ENCODE data around the gene SEC24D.
A peak's percentile ranks its signal among the peaks of the same experiment; 100 is the strongest.

SEC24D gene

DNA sequence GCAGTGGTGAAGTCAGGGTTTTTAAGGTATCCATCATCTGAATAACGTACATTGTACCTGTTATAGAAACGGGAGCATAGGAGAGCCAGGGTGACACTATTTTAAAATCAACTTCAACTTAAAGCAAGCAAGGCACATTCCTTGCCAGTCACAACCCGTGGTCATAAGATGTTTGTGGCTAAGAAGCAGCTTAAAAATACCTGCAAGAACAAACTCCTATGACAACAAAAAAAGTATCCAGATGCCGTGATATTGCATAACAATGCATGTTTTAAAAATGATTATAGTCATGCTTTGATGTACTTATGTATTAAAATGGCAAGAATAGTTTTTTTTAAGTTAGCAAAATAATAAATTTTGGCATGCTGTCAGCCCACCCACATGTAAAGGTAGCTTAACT is 36.3 kb upstream of the SEC24D start:
- no peak overlapping the region for H3K4me3 ChIP-seq (ENCODE audit: low read depth, low read length)
- no peak for DNase-seq (ENCODE audit: low read depth)
- TF ChIP-seq, protein P1, sequence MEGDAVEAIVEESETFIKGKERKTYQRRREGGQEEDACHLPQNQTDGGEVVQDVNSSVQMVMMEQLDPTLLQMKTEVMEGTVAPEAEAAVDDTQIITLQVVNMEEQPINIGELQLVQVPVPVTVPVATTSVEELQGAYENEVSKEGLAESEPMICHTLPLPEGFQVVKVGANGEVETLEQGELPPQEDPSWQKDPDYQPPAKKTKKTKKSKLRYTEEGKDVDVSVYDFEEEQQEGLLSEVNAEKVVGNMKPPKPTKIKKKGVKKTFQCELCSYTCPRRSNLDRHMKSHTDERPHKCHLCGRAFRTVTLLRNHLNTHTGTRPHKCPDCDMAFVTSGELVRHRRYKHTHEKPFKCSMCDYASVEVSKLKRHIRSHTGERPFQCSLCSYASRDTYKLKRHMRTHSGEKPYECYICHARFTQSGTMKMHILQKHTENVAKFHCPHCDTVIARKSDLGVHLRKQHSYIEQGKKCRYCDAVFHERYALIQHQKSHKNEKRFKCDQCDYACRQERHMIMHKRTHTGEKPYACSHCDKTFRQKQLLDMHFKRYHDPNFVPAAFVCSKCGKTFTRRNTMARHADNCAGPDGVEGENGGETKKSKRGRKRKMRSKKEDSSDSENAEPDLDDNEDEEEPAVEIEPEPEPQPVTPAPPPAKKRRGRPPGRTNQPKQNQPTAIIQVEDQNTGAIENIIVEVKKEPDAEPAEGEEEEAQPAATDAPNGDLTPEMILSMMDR (IDR thresholded peaks at IDR 0.05; ENCODE audit: insufficient read depth, low read depth, low read length, missing control alignments), result no peak

DNA sequence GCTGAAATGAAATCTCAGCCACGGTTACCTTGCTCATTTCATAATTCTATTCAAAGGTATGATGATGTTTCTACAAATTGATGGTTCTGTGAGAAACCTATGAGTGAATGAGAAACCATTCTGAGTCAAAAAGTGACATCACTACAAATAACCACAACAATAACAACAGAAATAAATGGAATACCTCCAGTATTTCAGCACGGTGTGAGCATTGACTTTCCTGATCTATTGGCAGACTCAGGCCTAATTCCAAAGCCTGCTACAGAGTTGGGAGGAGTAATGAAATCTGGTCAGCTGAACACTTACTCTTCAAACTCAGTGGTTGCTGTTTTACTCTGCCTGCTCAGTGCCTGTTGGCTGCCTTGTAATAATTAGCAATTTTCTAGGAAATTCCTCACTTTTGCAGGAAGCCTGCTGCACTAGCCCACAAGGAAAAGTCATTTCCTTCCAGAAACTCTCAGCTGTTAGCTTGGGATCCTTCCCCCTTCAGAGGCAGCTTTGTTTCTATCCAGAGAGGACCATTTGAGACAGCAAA is 33.9 kb upstream of the SEC24D start:
- H3K4me3 ChIP-seq (ENCODE audit: low read depth, low read length), result no peak overlapping the region
- no peak for DNase-seq (ENCODE audit: low read depth)
- TF ChIP-seq, protein P1 (IDR thresholded peaks at IDR 0.05; ENCODE audit: insufficient read depth, low read depth, low read length, missing control alignments), result no peak

DNA sequence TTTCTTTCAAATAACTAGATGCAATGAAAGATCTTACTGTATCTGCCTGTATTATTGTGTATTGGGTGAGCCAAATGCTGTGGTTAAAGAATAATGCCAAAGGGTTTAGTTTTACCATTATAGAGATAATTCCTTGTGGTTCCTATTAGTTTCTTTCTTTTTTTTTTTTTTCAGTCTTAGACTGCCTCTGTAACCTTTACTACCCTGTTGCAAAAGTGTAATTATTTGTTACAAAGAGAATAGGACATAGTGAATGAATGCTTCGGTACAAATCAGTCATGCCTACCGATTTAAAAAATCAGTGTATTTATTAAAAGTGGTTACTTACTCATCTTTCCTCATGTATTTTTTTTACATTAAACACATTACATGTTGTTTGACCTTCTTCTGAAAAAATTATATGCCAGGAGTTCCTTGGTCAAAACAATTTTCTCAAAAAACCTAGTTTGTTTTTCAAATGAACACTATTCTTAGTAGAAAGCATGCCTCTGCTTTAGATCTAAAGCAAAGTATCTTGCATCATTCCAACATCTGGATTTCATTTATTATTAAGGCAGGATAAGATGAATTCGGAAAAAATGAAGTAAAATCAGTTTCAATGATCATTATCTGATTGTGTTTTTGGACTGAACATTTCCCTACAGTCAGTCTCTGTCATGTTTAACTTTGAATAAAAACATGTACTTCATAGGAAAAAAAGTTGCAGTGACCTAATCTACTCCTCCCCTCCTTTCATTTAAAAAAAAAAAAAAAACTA is 31.6 kb upstream of the SEC24D start:
- no peak overlapping the region for H3K4me3 ChIP-seq (ENCODE audit: low read depth, low read length)
- TF ChIP-seq, protein P1 (IDR thresholded peaks at IDR 0.05; ENCODE audit: insufficient read depth, low read depth, low read length, missing control alignments), result no peak
- DNase-seq (ENCODE audit: low read depth), result no peak

DNA sequence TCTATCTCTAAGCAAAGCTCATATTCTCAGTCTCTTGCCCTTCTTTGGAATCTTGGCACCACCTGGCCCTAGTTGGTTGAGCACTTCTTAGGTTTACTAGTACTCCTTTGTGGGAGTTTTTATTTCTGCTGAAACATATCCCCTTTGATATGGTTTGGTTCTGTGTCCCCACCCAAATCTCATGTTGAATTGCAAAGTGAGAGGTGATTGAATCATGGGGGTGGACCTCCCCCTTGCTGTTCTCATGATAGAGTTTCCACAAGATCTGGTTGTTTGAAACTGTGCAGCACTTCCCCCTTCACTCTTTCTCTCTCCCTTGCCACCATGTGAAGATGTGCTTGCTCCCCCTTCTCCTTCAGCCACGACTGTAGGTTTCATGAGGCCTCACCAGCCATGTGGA is 30.5 kb upstream of the SEC24D start:
- TF ChIP-seq, protein P1 (IDR thresholded peaks at IDR 0.05; ENCODE audit: insufficient read depth, low read depth, low read length, missing control alignments), result no peak
- no peak for DNase-seq (ENCODE audit: low read depth)

DNA sequence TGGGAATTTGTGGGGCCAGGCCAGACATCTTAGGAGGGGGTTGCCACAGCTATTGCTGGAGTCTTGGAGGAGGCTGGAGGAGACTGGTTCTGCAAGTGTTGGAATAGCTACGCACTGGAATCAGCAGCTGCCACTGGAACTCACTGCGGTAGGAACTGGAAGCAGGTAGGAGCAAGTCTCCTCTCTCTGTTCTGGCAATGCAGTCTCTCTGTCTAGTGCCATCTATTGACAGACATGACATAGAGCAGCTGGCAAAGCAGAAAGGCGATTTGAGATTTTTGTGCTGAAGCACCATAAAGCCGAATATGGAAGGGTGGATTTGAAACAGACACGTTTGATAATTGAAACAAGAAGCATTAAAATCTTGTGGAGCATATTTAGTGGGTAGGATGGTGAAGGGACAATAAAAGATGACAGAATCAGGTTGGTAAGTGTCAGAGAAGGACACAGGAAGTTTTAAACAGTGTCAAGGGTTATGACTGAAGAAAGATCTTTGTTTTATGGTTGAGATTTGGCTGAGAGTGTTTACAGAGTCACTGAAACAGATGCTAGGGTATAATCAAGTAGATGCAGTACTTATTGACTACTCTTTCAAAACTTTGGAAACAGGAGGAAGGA is 29.3 kb upstream of the SEC24D start:
- no peak overlapping the region for H3K4me3 ChIP-seq (ENCODE audit: low read depth, low read length)

More for the DNA sequence above, 30.5 kb upstream of the SEC24D start:
- H3K4me3 ChIP-seq (ENCODE audit: low read depth, low read length), result no peak overlapping the region

DNA sequence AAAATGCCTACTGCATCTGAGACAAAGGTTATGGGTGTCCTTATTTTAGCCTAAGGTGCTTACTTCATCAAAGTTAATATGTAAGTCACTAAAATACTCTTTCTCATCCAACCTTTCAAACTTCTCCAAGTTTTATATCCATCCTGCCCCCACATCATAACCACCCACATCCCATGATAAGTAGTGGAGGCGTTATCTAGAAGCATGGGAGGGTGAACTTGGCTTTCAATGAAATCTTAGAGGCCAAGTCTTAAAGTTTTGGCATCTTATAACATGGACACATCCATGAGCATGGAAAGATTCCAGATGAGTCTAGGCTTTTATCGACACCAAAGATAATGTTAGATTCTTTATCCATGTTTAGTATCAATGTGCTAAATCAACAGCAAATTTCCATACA is 22.9 kb upstream of the SEC24D start:
- no peak overlapping the region for H3K4me3 ChIP-seq (ENCODE audit: low read depth, low read length)
- no peak for DNase-seq (ENCODE audit: low read depth)
- TF ChIP-seq, protein P1 (IDR thresholded peaks at IDR 0.05; ENCODE audit: insufficient read depth, low read depth, low read length, missing control alignments), result no peak

More for the DNA sequence above, 29.3 kb upstream of the SEC24D start:
- TF ChIP-seq, protein P1 (IDR thresholded peaks at IDR 0.05; ENCODE audit: insufficient read depth, low read depth, low read length, missing control alignments), result peak; percentile 62
- peak; percentile 47 for DNase-seq (ENCODE audit: low read depth)
